Smooth muscle cell (in vitro differentiated cells): ENCODE measurements around the gene KCNE1. TPM values are rescaled to one million over a fixed set of nuclear protein-coding genes. Genes with fewer than 3 reads are reported as not detected.
"Not testable (repeated sequence)": the region's sequence is repeated elsewhere in the genome, so short reads cannot be mapped to it uniquely, and the experiment has no call there.

Experiments used
- DNase-seq: peaks from one replicate; lab custom pipeline; 2025; ENCODE audit not compliant: unreplicated experiment; lab: John Stamatoyannopoulos, UW
- H2AFZ ChIP-seq: fragments of 200-600 bp; sonication (generic); 2 replicates; pipeline ENCODE4 v1.6.0; 2016; ENCODE audit warnings: antibody characterized with exemption, low read depth, mild to moderate bottlenecking
- H3F3A ChIP-seq: fragments of 200-600 bp; sonication (generic); 2 replicates; pipeline ENCODE4 v1.6.0; 2017; ENCODE audit warnings: antibody characterized with exemption, low read depth
- H3K27ac ChIP-seq: fragments of 200-600 bp; sonication (generic); 2 replicates; pipeline ENCODE4 v1.5.1; 2016; ENCODE audit warnings: low read depth, mild to moderate bottlenecking
- H3K27me3 ChIP-seq: fragments of 200-600 bp; sonication (generic); 2 replicates; pipeline ENCODE4 v1.6.1; 2016; ENCODE audit warnings: low read depth, mild to moderate bottlenecking
- H3K36me3 ChIP-seq: fragments of 200-600 bp; sonication (generic); 2 replicates; pipeline ENCODE4 v1.5.1; 2016; ENCODE audit warnings: low read depth
- H3K4me1 ChIP-seq: fragments of 200-600 bp; sonication (generic); 2 replicates; pipeline ENCODE4 v1.5.1; 2016; ENCODE audit warnings: low read depth
- H3K4me2 ChIP-seq: fragments of 200-600 bp; sonication (generic); 2 replicates; pipeline ENCODE4 v1.6.0; 2016; ENCODE audit warnings: mild to moderate bottlenecking
- H3K4me3 ChIP-seq: fragments of 200-600 bp; sonication (generic); 2 replicates; pipeline ENCODE4 v1.5.1; 2016; ENCODE audit warnings: mild to moderate bottlenecking
- H3K79me2 ChIP-seq: fragments of 200-600 bp; sonication (generic); 2 replicates; pipeline ENCODE4 v1.6.0; 2016; ENCODE audit warnings: low read depth, mild to moderate bottlenecking
- H3K9ac ChIP-seq: fragments of 200-600 bp; sonication (generic); 2 replicates; pipeline ENCODE4 v1.6.0; 2016; ENCODE audit warnings: low read depth
- H3K9me3 ChIP-seq: fragments of 200-600 bp; sonication (generic); replicated peaks from 2 replicates; pipeline ENCODE4 v1.5.1; 2016; ENCODE audit warnings: low read depth
- H4K20me1 ChIP-seq: fragments of 200-600 bp; sonication (generic); 2 replicates; pipeline ENCODE4 v1.6.0; 2016; ENCODE audit warnings: low read depth
- WGBS: methylation state at CpG from one replicate; pipeline ENCODE4 v1.1.7; 2016; ENCODE audit warnings: low lambda C conversion rate; 5-methylcytosine and 5-hydroxymethylcytosine counted together
- polyA plus RNA-seq: library from polyadenylated mRNA; unstranded; fragments of >200 nt; fragmentation: Nextera tagmentation; extraction: Ambion mirVana; gene quantifications from 2 replicates; pipeline ENCODE4 v1.2.1, GENCODE V29; 2016
- small RNA-seq: library from RNA; depleted of rRNA; stranded (forward); fragments of <200 nt; gene quantifications from one replicate; pipeline ENCODE3, GENCODE V24; 2014
- total RNA-seq: library from RNA; depleted of rRNA; stranded (reverse); fragments of >200 nt; gene quantifications from 2 replicates; pipeline ENCODE4 v1.2.3, GENCODE V29; 2014

KCNE1 gene
- total and polyA plus RNA-seq, 2 experiments from 2014 or later: 0.16 TPM; not detected in 1

GRCh38 chr21:34406102-34406501 lies 105.9 kb downstream of the KCNE1 start:
- not testable (repeated sequence) for H4K20me1 ChIP-seq, H3K36me3 ChIP-seq, H3K4me2 ChIP-seq, H2AFZ ChIP-seq, H3K9me3 ChIP-seq, H3K27ac ChIP-seq, H3K4me3 ChIP-seq, DNase-seq, H3K9ac ChIP-seq, H3F3A ChIP-seq, H3K79me2 ChIP-seq, H3K4me1 ChIP-seq, H3K27me3 ChIP-seq
- no CpG with 5 or more reads among the region's 6 CpGs for WGBS

GRCh38 chr21:34405686-34406085 lies 106.3 kb downstream of the KCNE1 start:
- not testable (repeated sequence) for H3K36me3 ChIP-seq, H3K4me3 ChIP-seq, DNase-seq, H2AFZ ChIP-seq, H3K27ac ChIP-seq, H3K9ac ChIP-seq, H3K9me3 ChIP-seq, H3F3A ChIP-seq, H3K4me2 ChIP-seq, H3K4me1 ChIP-seq, H4K20me1 ChIP-seq, H3K27me3 ChIP-seq, H3K79me2 ChIP-seq
- WGBS: no CpG with 5 or more reads among the region's 2 CpGs

- not testable (repeated sequence) for H3K79me2 ChIP-seq, H3K4me1 ChIP-seq, H3K27ac ChIP-seq, H2AFZ ChIP-seq, H3K27me3 ChIP-seq, DNase-seq, H3F3A ChIP-seq, H3K4me2 ChIP-seq, H3K36me3 ChIP-seq, H4K20me1 ChIP-seq, H3K9me3 ChIP-seq, H3K9ac ChIP-seq, H3K4me3 ChIP-seq
- WGBS: no CpG with 5 or more reads among the region's 5 CpGs
These were observed 107.3 kb downstream of the KCNE1 start for GRCh38 chr21:34404742-34405141.

- H3K79me2 ChIP-seq, DNase-seq, H3K4me1 ChIP-seq, H3K27me3 ChIP-seq, H4K20me1 ChIP-seq, H3K36me3 ChIP-seq, H2AFZ ChIP-seq, H3F3A ChIP-seq, H3K9ac ChIP-seq, H3K4me3 ChIP-seq, H3K27ac ChIP-seq, H3K4me2 ChIP-seq, H3K9me3 ChIP-seq: not testable (repeated sequence)
- no CpG with 5 or more reads among the region's 5 CpGs for WGBS
These were observed 111.5 kb downstream of the KCNE1 start for GRCh38 chr21:34400522-34400921.

Small RNA genes within 50 kb of the gene (small RNA-seq; reads per million reads assigned to genes)
- gene RF00614: not detected

Other genes with a start within 250 kb of the KCNE1 start
- gene KCNE2, start 148.2 kb downstream of the KCNE1 start, total RNA-seq: not detected in 2 replicates
- gene KCNE2, start 148.2 kb downstream of the KCNE1 start, polyA plus RNA-seq: 0.45 and 1.1 TPM in 2 replicates
- 3.8 TPM in 1 of 2 replicates, not detected in the other for gene SMIM11, start 136.7 kb downstream of the KCNE1 start, total RNA-seq
- 0.57 and 3.2 TPM in 2 replicates for gene SMIM11, start 136.7 kb downstream of the KCNE1 start, polyA plus RNA-seq
- gene SMIM34, start 88.3 kb downstream of the KCNE1 start, total RNA-seq: not detected in 2 replicates
- not detected in 2 replicates for gene SMIM34, start 88.3 kb downstream of the KCNE1 start, polyA plus RNA-seq
- gene RCAN1, start 102.9 kb upstream of the KCNE1 start, total RNA-seq: 153 and 155 TPM in 2 replicates
- 77.3 and 96.3 TPM in 2 replicates for gene RCAN1, start 102.9 kb upstream of the KCNE1 start, polyA plus RNA-seq
- gene CLIC6, start 156.8 kb upstream of the KCNE1 start, total RNA-seq: 0.09 and 0.22 TPM in 2 replicates
- 0.31 TPM in 1 of 2 replicates, not detected in the other for gene CLIC6, start 156.8 kb upstream of the KCNE1 start, polyA plus RNA-seq